Inferior parietal cortex (tissue), 1 donor: ENCODE measurements around the gene CSMD2.

Source experiments
- DNase-seq: peaks from one replicate; pipeline ENCODE4 v3.0.0-alpha.2; 2016; ENCODE audit errors: extremely low spot score

CSMD2 gene

GRCh38 chr1:33608825-33609400, 556.1 kb downstream of the CSMD2 start:
- no peak for DNase-seq

GRCh38 chr1:33607444-33608005, 557.5 kb downstream of the CSMD2 start:
- no peak for DNase-seq

- no peak for DNase-seq
These were observed 558.8 kb downstream of the CSMD2 start for GRCh38 chr1:33606272-33606671.

- DNase-seq, result no peak
These were observed 562.8 kb downstream of the CSMD2 start for GRCh38 chr1:33602271-33602670.

GRCh38 chr1:33601751-33602150, 563.3 kb downstream of the CSMD2 start:
- DNase-seq, result no peak

- DNase-seq, result no peak
These were observed 565.4 kb downstream of the CSMD2 start for GRCh38 chr1:33599516-33600115.

GRCh38 chr1:33588726-33589125, 576.3 kb downstream of the CSMD2 start:
- DNase-seq, result no peak

- no peak for DNase-seq
These were observed 578.2 kb downstream of the CSMD2 start for GRCh38 chr1:33586795-33587194.

- DNase-seq, result no peak
These were observed 578.9 kb downstream of the CSMD2 start for GRCh38 chr1:33586106-33586505.

- no peak for DNase-seq
These were observed 581.5 kb downstream of the CSMD2 start for GRCh38 chr1:33583567-33583966.

GRCh38 chr1:33578557-33579448, 586.2 kb downstream of the CSMD2 start:
- no peak for DNase-seq

- DNase-seq, result no peak
These were observed 587.4 kb downstream of the CSMD2 start for GRCh38 chr1:33577663-33578062.

GRCh38 chr1:33576821-33577599, 588.0 kb downstream of the CSMD2 start:
- DNase-seq, result no peak

- no peak for DNase-seq
These were observed 589.6 kb downstream of the CSMD2 start for GRCh38 chr1:33575324-33575879.

GRCh38 chr1:33573661-33574060, 591.4 kb downstream of the CSMD2 start:
- DNase-seq, result no peak

- no peak for DNase-seq
These were observed 592.6 kb downstream of the CSMD2 start for GRCh38 chr1:33572387-33572786.

GRCh38 chr1:33569331-33569730, 595.7 kb downstream of the CSMD2 start:
- DNase-seq, result no peak

GRCh38 chr1:33563699-33564098, 601.3 kb downstream of the CSMD2 start:
- no peak for DNase-seq

GRCh38 chr1:33562563-33562962, 602.5 kb downstream of the CSMD2 start:
- no peak for DNase-seq

- no peak for DNase-seq
These were observed 603.5 kb downstream of the CSMD2 start for GRCh38 chr1:33561576-33561975.

GRCh38 chr1:33560680-33561079, 604.4 kb downstream of the CSMD2 start:
- DNase-seq, result no peak
